AG09319 (cell line): ENCODE results near the gene PRPS2.

Experiments
- DNase-seq: peaks from one replicate; pipeline ENCODE4 v3.0.0-alpha.2; 2010; ENCODE audit warnings: low read depth; ENCODE audit errors: extremely low read depth
- TF ChIP-seq, protein P1 (sequence below): IDR thresholded peaks from 2 replicates; pipeline ENCODE4 v1.5.1; 2011; ENCODE audit warnings: low read depth, mild to moderate bottlenecking, inconsistent platforms, low read length, moderate library complexity

PRPS2 gene

DNA sequence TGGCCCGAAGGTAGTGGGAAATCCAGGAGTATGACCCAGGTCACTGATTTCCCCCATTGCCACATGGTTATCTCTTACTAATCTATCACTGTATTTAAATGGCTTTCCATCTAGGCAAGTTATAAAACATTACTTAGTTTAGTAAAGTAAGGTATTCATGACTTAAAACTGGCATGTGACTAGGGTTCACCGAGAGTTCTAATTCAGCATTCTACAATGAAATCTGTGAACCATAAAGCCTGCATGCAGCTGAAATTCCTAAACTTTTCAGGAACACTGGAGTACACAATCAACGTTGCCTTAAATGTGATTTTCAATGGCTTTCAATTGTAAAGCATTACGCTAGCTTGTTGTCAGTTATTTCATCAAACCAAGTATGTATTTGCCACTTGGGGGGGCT, 22.7 kb upstream of the PRPS2 start:
- TF ChIP-seq, protein P1, sequence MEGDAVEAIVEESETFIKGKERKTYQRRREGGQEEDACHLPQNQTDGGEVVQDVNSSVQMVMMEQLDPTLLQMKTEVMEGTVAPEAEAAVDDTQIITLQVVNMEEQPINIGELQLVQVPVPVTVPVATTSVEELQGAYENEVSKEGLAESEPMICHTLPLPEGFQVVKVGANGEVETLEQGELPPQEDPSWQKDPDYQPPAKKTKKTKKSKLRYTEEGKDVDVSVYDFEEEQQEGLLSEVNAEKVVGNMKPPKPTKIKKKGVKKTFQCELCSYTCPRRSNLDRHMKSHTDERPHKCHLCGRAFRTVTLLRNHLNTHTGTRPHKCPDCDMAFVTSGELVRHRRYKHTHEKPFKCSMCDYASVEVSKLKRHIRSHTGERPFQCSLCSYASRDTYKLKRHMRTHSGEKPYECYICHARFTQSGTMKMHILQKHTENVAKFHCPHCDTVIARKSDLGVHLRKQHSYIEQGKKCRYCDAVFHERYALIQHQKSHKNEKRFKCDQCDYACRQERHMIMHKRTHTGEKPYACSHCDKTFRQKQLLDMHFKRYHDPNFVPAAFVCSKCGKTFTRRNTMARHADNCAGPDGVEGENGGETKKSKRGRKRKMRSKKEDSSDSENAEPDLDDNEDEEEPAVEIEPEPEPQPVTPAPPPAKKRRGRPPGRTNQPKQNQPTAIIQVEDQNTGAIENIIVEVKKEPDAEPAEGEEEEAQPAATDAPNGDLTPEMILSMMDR: no peak

DNA sequence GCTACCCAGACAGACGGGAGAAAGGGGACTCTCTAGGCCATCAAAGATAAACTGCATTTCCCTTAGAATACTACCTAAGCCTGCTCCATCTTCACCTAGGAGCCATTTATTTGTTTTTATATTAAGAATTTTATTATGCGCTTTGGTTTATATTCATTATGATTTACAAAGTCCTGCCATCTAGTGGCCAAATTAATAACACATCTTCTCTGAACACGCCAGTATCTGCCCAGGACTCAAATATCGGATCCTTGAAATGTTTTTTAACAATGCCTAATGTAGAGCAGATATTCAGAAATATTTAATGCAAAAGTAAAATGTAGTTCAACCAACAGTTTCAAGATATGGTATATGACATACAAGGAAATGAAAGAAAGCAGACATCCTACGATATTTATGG, 20.8 kb upstream of the PRPS2 start:
- TF ChIP-seq, protein P1: peak; percentile 42
- no peak for DNase-seq

More for the DNA sequence above, 22.7 kb upstream of the PRPS2 start:
- no peak for DNase-seq

DNA sequence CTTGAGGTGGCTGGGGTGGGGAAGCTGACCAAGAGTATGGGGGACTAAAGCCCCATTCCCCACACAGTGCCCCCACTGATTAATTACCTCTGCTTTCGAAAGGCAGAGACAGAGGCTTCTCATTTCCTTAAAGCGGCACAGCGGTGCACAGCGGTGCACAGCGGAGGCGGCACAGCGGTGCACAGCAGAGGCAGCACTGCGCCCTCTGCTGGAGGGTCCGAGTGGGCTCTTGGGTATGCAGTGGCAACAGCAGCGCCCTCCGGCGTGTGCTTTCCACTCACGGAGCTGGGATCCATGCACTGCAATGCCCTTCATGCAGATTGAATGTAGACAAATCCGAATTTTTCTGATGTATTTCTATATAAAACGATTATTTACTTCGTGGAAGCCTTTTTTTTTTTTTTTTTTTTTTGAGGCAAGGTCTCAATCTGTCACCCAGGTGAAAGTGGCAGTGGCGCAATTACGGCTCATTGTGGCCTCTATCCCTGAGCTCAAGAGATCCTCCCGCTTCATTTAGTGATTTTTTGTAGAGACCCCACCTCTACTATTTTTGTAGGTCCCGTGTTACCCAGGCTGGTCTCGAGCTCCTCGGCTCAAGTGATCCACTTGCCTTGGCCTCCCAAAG, 19.7 kb upstream of the PRPS2 start:
- DNase-seq: no peak

DNA sequence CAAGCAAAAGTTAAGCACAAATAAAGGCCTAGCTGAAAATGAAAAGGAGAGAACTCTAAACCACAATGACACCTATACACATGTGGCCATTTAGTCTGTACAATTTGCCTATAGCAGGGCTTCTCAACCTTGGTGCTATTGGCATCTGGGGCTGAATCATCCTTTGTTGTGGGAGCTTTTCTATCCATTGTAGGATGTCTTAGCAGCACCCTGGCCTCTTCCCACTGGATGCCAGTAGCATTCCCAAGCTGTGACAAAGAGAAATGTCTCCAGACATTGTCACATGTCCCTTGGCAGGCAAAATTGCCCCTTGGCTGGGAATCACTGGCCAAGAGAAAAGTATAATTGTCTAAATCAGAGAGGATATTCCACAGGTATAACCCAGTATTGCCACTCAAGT, 13.5 kb upstream of the PRPS2 start:
- TF ChIP-seq, protein P1: no peak
- no peak for DNase-seq

More for the DNA sequence above, 19.7 kb upstream of the PRPS2 start:
- TF ChIP-seq, protein P1: peak; percentile 42

DNA sequence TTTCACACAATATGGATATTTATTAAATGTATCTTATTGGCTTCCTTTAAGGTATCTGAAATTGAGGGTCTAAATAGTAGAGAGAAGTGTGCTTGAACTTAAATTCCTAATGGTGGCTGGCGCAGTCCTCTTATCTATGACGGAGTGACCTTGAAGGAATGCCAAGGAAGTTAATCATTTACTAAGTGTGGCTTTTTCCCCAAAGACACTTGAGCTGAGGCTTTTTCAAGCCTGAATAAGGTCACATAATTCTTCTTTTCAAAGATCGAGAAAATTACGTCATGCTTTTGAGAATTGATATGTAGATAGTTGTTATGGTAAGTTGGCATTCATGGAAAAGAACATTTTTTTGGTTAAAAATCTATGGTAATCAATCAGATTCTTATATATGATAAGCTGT, 11.7 kb upstream of the PRPS2 start:
- DNase-seq: no peak

DNA sequence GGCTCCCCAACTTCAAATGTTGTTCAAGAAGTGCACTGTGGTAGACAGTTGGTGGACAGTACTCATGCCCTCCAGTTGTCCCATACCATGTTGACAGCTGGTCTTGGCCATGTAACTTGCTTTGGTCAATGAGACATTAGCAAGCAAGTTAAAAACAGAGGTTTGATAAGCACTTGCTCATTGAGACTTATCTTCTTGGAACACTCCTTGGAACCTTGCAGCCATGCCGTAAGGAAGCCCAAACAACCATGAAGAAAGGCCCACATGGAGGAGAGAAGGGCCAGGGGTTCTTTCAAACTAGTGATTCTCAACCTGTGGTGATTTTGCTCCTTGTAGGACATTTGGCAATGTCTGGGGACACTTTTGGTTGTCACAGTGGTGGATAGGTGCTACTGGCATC, 2.6 kb upstream of the PRPS2 start:
- TF ChIP-seq, protein P1: no peak
- DNase-seq: no peak

More for the DNA sequence above, 11.7 kb upstream of the PRPS2 start:
- TF ChIP-seq, protein P1: no peak

DNA sequence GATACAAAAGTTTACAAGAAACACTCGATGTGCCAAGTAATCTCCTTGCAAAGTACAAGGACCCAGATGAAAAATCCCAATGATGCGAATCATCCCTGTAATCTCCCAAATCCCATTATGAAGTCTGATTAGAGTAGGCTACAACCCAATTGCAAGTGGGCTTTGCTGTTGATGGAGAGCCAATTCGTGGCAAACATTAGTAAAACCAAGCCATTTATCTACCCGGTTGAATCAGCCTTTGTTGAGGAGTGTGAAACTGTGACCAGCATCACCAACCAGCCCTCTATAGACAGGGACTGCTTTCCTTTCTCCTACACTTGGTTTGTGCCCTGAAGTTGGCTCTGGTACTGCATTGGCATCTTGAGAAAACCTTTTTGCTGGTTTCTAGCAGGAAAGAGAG, 1.2 kb upstream of the PRPS2 start:
- DNase-seq: no peak
- TF ChIP-seq, protein P1: no peak
